ENCODE results near the gene SMCO1.
"Not testable (repeated sequence)": the region's sequence is repeated elsewhere in the genome, so short reads cannot be mapped to it uniquely, and the experiment has no call there.

The SMCO1 gene, protein sequence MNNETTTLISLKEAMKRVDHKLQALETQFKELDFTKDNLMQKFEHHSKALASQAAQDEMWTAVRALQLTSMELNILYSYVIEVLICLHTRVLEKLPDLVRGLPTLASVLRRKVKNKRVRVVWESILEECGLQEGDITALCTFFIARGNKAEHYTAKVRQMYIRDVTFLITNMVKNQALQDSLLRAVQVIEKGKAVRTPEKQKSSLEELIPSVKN

GRCh38 chr3:196514913-196515621, at the start of gene SMCO1:
TSS of gene SMCO1 (minus strand) at chr3:196515346. CDS start at chr3:196515209, 137 bp downstream.
- no peak within 1 kb of the TSS for H3K9ac ChIP-seq (ENCODE audit: low read length)

DNA sequence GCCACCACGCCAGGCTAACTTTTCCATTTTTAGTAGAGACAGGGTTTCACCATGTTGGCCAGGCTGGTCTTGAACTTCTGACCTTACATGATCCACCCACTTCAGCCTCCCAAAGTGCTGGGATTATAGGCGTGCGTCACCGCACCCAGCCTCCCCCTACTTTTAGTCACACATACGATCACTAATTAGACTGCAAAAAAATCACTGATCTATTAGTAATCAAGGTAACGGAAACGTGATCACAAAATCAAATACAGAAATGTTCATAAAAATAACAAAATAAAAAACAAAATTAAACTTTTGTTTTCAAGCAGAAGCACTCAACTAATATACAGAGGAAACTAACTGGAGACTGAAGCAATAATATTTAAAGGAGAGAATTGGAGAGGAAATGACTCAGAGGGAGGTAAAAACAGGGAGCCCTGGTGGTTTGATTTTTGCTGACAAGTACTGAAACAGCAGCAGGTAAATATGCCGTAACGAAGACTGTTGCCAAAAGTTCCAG, 48.6 kb upstream of the SMCO1 start:
- Histone ChIP-seq H3K9me3 (ENCODE audit: control insufficient read depth, low read length) (no peaks in the 10 kb centered on the region), H3K4me3 (ENCODE audit: low read length) (no peak overlapping the region), H3K4me1 (ENCODE audit: control insufficient read depth, insufficient read depth, low read length) (no peaks in the 10 kb centered on the region), H3K27me3 (ENCODE audit: control insufficient read depth, insufficient read depth, low read length) (no peaks in the 10 kb centered on the region), H3K36me3 (ENCODE audit: control insufficient read depth, insufficient read depth, low read length) (no peaks in the 10 kb centered on the region), H3K9ac (ENCODE audit: low read length) (no peak overlapping the region)

More at GRCh38 chr3:196514913-196515621, at the start of gene SMCO1:
- H3K4me1 ChIP-seq (ENCODE audit: control insufficient read depth, insufficient read depth, low read length) = no peaks in the 10 kb centered on the region
- H3K36me3 ChIP-seq (ENCODE audit: control insufficient read depth, insufficient read depth, low read length) = no peaks in the 10 kb centered on the region
- H3K4me3 ChIP-seq (ENCODE audit: low read length) = no peak within 1 kb of the TSS
- H3K27me3 ChIP-seq (ENCODE audit: control insufficient read depth, insufficient read depth, low read length) = no peaks in the 10 kb centered on the region
- H3K9me3 ChIP-seq (ENCODE audit: control insufficient read depth, low read length) = peaks cover 17% of the 10 kb centered on the region

GRCh38 chr3:196559826-196560225, 44.7 kb upstream of the SMCO1 start:
- Histone ChIP-seq H3K9me3 (ENCODE audit: control insufficient read depth, low read length) (no peaks in the 10 kb centered on the region), H3K4me3 (ENCODE audit: low read length) (no peak overlapping the region), H3K36me3 (ENCODE audit: control insufficient read depth, insufficient read depth, low read length) (no peaks in the 10 kb centered on the region), H3K9ac (ENCODE audit: low read length) (no peak overlapping the region), H3K27me3 (ENCODE audit: control insufficient read depth, insufficient read depth, low read length) (no peaks in the 10 kb centered on the region), H3K4me1 (ENCODE audit: control insufficient read depth, insufficient read depth, low read length) (no peaks in the 10 kb centered on the region)

DNA sequence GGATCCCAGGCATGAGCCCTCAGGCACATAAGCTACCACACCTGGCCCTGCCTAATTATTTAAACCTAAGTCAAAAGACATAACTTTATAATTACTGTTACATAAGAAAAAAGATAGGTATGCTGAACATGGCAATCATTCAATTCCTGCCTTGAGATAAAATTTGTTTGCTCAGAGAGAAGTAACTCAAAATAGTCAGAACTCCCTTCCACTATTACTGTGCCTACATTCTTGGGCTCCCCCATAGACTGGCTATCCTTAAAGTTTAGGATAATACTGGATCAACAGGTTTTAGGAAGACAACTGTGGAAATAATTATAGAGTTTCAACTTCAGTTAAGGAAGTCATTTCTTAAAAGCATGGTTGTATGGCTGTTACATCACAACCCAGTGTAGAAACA, 43.3 kb upstream of the SMCO1 start:
- no peaks in the 10 kb centered on the region for H3K27me3 ChIP-seq (ENCODE audit: control insufficient read depth, insufficient read depth, low read length)
- no peak overlapping the region for H3K4me3 ChIP-seq (ENCODE audit: low read length)
- H3K9me3 ChIP-seq (ENCODE audit: control insufficient read depth, low read length) = no peaks in the 10 kb centered on the region
- H3K4me1 ChIP-seq (ENCODE audit: control insufficient read depth, insufficient read depth, low read length) = no peaks in the 10 kb centered on the region
- no peak overlapping the region for H3K9ac ChIP-seq (ENCODE audit: low read length)
- no peaks in the 10 kb centered on the region for H3K36me3 ChIP-seq (ENCODE audit: control insufficient read depth, insufficient read depth, low read length)

GRCh38 chr3:196557236-196557635, 42.1 kb upstream of the SMCO1 start:
- no peak overlapping the region for H3K4me3 ChIP-seq (ENCODE audit: low read length)
- H3K9ac ChIP-seq (ENCODE audit: low read length) = no peak overlapping the region
- H3K9me3 ChIP-seq (ENCODE audit: control insufficient read depth, low read length) = no peaks in the 10 kb centered on the region
- H3K4me1 ChIP-seq (ENCODE audit: control insufficient read depth, insufficient read depth, low read length) = no peaks in the 10 kb centered on the region
- H3K27me3 ChIP-seq (ENCODE audit: control insufficient read depth, insufficient read depth, low read length) = no peaks in the 10 kb centered on the region
- no peaks in the 10 kb centered on the region for H3K36me3 ChIP-seq (ENCODE audit: control insufficient read depth, insufficient read depth, low read length)

GRCh38 chr3:196555295-196555694, 40.1 kb upstream of the SMCO1 start:
- Histone ChIP-seq H3K4me1 (ENCODE audit: control insufficient read depth, insufficient read depth, low read length) (no peaks in the 10 kb centered on the region), H3K9ac (ENCODE audit: low read length) (no peak overlapping the region), H3K27me3 (ENCODE audit: control insufficient read depth, insufficient read depth, low read length) (no peaks in the 10 kb centered on the region), H3K9me3 (ENCODE audit: control insufficient read depth, low read length) (no peaks in the 10 kb centered on the region), H3K4me3 (ENCODE audit: low read length) (no peak overlapping the region), H3K36me3 (ENCODE audit: control insufficient read depth, insufficient read depth, low read length) (no peaks in the 10 kb centered on the region)

GRCh38 chr3:196554205-196554604, 39.1 kb upstream of the SMCO1 start:
- H3K9ac ChIP-seq (ENCODE audit: low read length) = no peak overlapping the region
- no peak overlapping the region for H3K4me3 ChIP-seq (ENCODE audit: low read length)
- no peaks in the 10 kb centered on the region for H3K4me1 ChIP-seq (ENCODE audit: control insufficient read depth, insufficient read depth, low read length)
- no peaks in the 10 kb centered on the region for H3K9me3 ChIP-seq (ENCODE audit: control insufficient read depth, low read length)
- no peaks in the 10 kb centered on the region for H3K36me3 ChIP-seq (ENCODE audit: control insufficient read depth, insufficient read depth, low read length)
- no peaks in the 10 kb centered on the region for H3K27me3 ChIP-seq (ENCODE audit: control insufficient read depth, insufficient read depth, low read length)

- Histone ChIP-seq H3K36me3 (ENCODE audit: control insufficient read depth, insufficient read depth, low read length) (no peaks in the 10 kb centered on the region), H3K9me3 (ENCODE audit: control insufficient read depth, low read length) (no peaks in the 10 kb centered on the region), H3K4me1 (ENCODE audit: control insufficient read depth, insufficient read depth, low read length) (no peaks in the 10 kb centered on the region), H3K9ac (ENCODE audit: low read length) (no peak overlapping the region), H3K4me3 (ENCODE audit: low read length) (no peak overlapping the region), H3K27me3 (ENCODE audit: control insufficient read depth, insufficient read depth, low read length) (no peaks in the 10 kb centered on the region)
Observed at GRCh38 chr3:196553551-196553950, 38.4 kb upstream of the SMCO1 start.

DNA sequence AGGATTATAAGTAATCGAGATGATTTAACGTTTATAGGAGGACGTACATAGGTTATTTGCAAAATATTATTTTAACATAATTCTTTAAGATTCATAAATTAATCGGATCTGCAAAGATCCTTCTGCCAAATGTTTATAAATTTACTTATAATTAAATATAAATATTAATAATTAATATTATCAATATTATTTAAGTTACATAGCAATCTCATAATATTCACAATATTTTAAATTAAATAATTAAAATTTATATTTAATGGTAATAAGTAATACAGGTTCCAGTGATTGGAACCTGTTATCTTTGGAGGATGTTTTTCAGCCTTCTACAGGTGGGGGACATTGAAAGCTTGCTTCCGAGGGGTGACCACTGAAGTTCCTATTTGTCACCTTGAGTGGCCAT, 37.1 kb upstream of the SMCO1 start:
- H3K36me3 ChIP-seq (ENCODE audit: control insufficient read depth, insufficient read depth, low read length) = no peaks in the 10 kb centered on the region
- no peak overlapping the region for H3K9ac ChIP-seq (ENCODE audit: low read length)

DNA sequence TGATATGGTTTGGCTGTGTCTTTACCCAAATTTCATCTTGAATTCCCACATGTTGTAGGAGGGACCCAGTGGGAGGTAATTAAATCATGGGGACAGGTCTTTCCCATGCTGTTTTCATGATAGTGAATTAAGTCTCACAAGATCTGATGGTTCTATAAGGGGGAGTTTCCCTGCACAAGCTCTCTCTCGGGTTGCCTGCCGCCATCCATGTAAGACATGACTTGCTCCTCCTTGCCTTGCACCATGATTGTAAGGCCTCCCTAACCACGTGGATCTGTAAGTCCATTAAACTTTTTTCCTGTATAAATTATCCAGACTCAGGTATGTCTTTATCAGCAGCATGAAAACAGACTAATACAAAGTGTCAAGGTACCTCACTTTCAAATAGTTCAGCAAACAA, 35.0 kb upstream of the SMCO1 start:
- not testable (repeated sequence) for H3K36me3 ChIP-seq (ENCODE audit: control insufficient read depth, insufficient read depth, low read length); H3K9me3 ChIP-seq (ENCODE audit: control insufficient read depth, low read length); H3K4me3 ChIP-seq (ENCODE audit: low read length); H3K9ac ChIP-seq (ENCODE audit: low read length); H3K27me3 ChIP-seq (ENCODE audit: control insufficient read depth, insufficient read depth, low read length); H3K4me1 ChIP-seq (ENCODE audit: control insufficient read depth, insufficient read depth, low read length)

More for the DNA sequence above, 37.1 kb upstream of the SMCO1 start:
- H3K4me1 ChIP-seq (ENCODE audit: control insufficient read depth, insufficient read depth, low read length) = no peaks in the 10 kb centered on the region
- no peak overlapping the region for H3K4me3 ChIP-seq (ENCODE audit: low read length)
- H3K9me3 ChIP-seq (ENCODE audit: control insufficient read depth, low read length) = no peaks in the 10 kb centered on the region
- H3K27me3 ChIP-seq (ENCODE audit: control insufficient read depth, insufficient read depth, low read length) = no peaks in the 10 kb centered on the region

DNA sequence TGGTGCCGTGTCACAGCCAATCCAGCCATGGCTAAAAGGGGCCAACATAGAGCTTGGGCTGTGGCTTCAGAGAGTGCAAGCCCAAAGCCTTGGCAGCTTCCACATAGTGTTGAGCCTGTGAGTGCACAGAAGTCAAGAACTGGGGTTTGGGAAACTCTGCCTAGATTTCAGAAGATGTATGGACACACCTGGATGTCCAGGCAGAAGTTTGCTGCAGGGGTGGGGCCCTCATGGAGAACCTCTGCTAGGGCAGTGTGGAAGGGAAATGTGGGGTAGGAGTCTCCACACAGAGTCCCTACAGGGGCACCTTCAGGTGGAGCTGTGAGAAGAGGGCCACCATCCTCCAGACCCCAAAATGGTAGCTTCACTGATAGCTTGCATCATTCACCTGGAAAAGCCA, 34.2 kb upstream of the SMCO1 start:
- not testable (repeated sequence) for H3K36me3 ChIP-seq (ENCODE audit: control insufficient read depth, insufficient read depth, low read length); H3K9ac ChIP-seq (ENCODE audit: low read length); H3K27me3 ChIP-seq (ENCODE audit: control insufficient read depth, insufficient read depth, low read length); H3K9me3 ChIP-seq (ENCODE audit: control insufficient read depth, low read length); H3K4me3 ChIP-seq (ENCODE audit: low read length); H3K4me1 ChIP-seq (ENCODE audit: control insufficient read depth, insufficient read depth, low read length)

- H3K4me1 ChIP-seq (ENCODE audit: control insufficient read depth, insufficient read depth, low read length) = no peaks in the 10 kb centered on the region
- H3K9ac ChIP-seq (ENCODE audit: low read length) = no peak overlapping the region
- H3K36me3 ChIP-seq (ENCODE audit: control insufficient read depth, insufficient read depth, low read length) = no peaks in the 10 kb centered on the region
- no peak overlapping the region for H3K4me3 ChIP-seq (ENCODE audit: low read length)
- no peaks in the 10 kb centered on the region for H3K9me3 ChIP-seq (ENCODE audit: control insufficient read depth, low read length)
- H3K27me3 ChIP-seq (ENCODE audit: control insufficient read depth, insufficient read depth, low read length) = no peaks in the 10 kb centered on the region
Observed at GRCh38 chr3:196547067-196547466, 31.9 kb upstream of the SMCO1 start.

Measured in mucosa of stomach (tissue), 1 donor.